ENCODE results near the gene INTS11. TPM values are rescaled to one million over a fixed set of nuclear protein-coding genes. Genes with fewer than 3 reads are reported as not detected.

The INTS11 gene
- total and polyA plus RNA-seq, 2 experiments from 2014 or later, result 102 to 161 TPM

GRCh38 chr1:1358433-1359271 is 34.2 kb upstream of the INTS11 start, which contains the start of gene MXRA8:
Gene MXRA8 (minus strand): TSS chr1:1358555. CDS start chr1:1358504, 51 bp downstream.
- H3K27me3 ChIP-seq (ENCODE audit: insufficient read depth), result peaks cover 19% of the 10 kb centered on the region
- H3K4me2 ChIP-seq, result peak within 1 kb of the TSS; percentile 69; the same call in 1 of the 2 replicates
- DNase-seq (ENCODE audit: low spot score) (peak; percentile 58), ATAC-seq (peak; percentile 34)
- TF ChIP-seq CTCF (conservative IDR thresholded peaks at IDR 0.05; ENCODE audit: low read depth in 2 of 2) (no peak), CREB1 (CRISPR knock-in tag; IDR thresholded peaks at IDR 0.05; ENCODE audit: low read depth) (peak; percentile 63; the same call in 1 of the 2 replicates)
- no peaks in the 10 kb centered on the region for H3K9me2 ChIP-seq (ENCODE audit: insufficient read depth)
- no peaks in the 10 kb centered on the region for H3K79me2 ChIP-seq (replicated peaks; ENCODE audit: insufficient read depth)
- H3K9me3 Mint-ChIP-seq, result no peaks in the 10 kb centered on the region; the same call in 2 of the 3 replicates
- H3K36me3 Mint-ChIP-seq (ENCODE audit: low read depth), result no peaks in the 10 kb centered on the region
- peaks cover 19% of the 10 kb centered on the region; the same call in 1 of the 2 replicates for H3F3A ChIP-seq (replicated peaks; ENCODE audit: low read depth)
- H3K4me3 Mint-ChIP-seq, result peak within 1 kb of the TSS; percentile 45; the same call in 2 of the 3 replicates
- H2AFZ ChIP-seq, result no peak within 1 kb of the TSS; the same call in 1 of the 2 replicates
- H3K27me3 Mint-ChIP-seq (ENCODE audit: insufficient read depth, low read depth, poor library complexity), result peaks cover 26% of the 10 kb centered on the region
- peaks cover 22% of the 10 kb centered on the region for H3K4me1 ChIP-seq (ENCODE audit: insufficient read depth)
- H4K20me1 ChIP-seq (replicated peaks; ENCODE audit: insufficient read depth), result no peaks in the 10 kb centered on the region
- peaks cover 31% of the 10 kb centered on the region for H3K4me1 Mint-ChIP-seq
- peak within 1 kb of the TSS; percentile 52; the same call in 1 of the 2 replicates for H3K27ac Mint-ChIP-seq
- H3K36me3 ChIP-seq (ENCODE audit: insufficient read depth), result no peaks in the 10 kb centered on the region
- H3K27ac ChIP-seq (ENCODE audit: low read depth), result no peak within 1 kb of the TSS
- peak within 1 kb of the TSS; percentile 35; the same call in 1 of the 2 replicates for H3K4me3 ChIP-seq

- peaks cover 33% of the 10 kb centered on the region for H3K4me1 Mint-ChIP-seq
- ATAC-seq, result peak; percentile 0
- Histone ChIP-seq H3F3A (replicated peaks; ENCODE audit: low read depth) (peaks cover 25% of the 10 kb centered on the region; the same call in 1 of the 2 replicates), H3K9me2 (ENCODE audit: insufficient read depth) (no peaks in the 10 kb centered on the region), H2AFZ (no peak overlapping the region; the same call in 1 of the 2 replicates), H3K36me3 (ENCODE audit: insufficient read depth) (no peaks in the 10 kb centered on the region), H3K4me1 (ENCODE audit: insufficient read depth) (peaks cover 29% of the 10 kb centered on the region), H3K27ac (ENCODE audit: low read depth) (no peak overlapping the region), H3K4me2 (peak overlapping the region; percentile 69; the same call in 1 of the 2 replicates), H3K4me3 (peak overlapping the region; percentile 35; the same call in 1 of the 2 replicates), H3K79me2 (replicated peaks; ENCODE audit: insufficient read depth) (no peaks in the 10 kb centered on the region), H4K20me1 (replicated peaks; ENCODE audit: insufficient read depth) (no peaks in the 10 kb centered on the region), H3K27me3 (ENCODE audit: insufficient read depth) (peaks cover 26% of the 10 kb centered on the region)
- peak overlapping the region; percentile 52; the same call in 1 of the 2 replicates for H3K27ac Mint-ChIP-seq
- no peaks in the 10 kb centered on the region for H3K36me3 Mint-ChIP-seq (ENCODE audit: low read depth)
- H3K4me3 Mint-ChIP-seq, result peak overlapping the region; percentile 45; the same call in 1 of the 3 replicates
- DNase-seq (ENCODE audit: low spot score), result no peak
- peaks cover 32% of the 10 kb centered on the region for H3K27me3 Mint-ChIP-seq (ENCODE audit: insufficient read depth, low read depth, poor library complexity)
- H3K9me3 Mint-ChIP-seq, result no peaks in the 10 kb centered on the region; the same call in 2 of the 3 replicates
- TF ChIP-seq ETS1 (IDR thresholded peaks at IDR 0.05) (no peak), POLR2AphosphoS5 (IDR thresholded peaks at IDR 0.05; ENCODE audit: low read depth) (no peak), JUNB (IDR thresholded peaks at IDR 0.05; ENCODE audit: unreplicated experiment) (no peak), REST (IDR thresholded peaks at IDR 0.05; ENCODE audit: unreplicated experiment) (no peak), CREB1 (CRISPR knock-in tag; IDR thresholded peaks at IDR 0.05; ENCODE audit: low read depth) (no peak), NANOG (IDR thresholded peaks at IDR 0.05; ENCODE audit: borderline replicate concordance) (no peak), ZNF114 (CRISPR knock-in tag; IDR thresholded peaks at IDR 0.05) (no peak)
Observed at GRCh38 chr1:1357871-1358432, 33.5 kb upstream of the INTS11 start.

All from GM23338 (cell line).